ENCODE data around the gene UGT2B15.
"Not testable (repeated sequence)": the region's sequence is repeated elsewhere in the genome, so short reads cannot be mapped to it uniquely, and the experiment has no call there.

Gene UGT2B15

DNA sequence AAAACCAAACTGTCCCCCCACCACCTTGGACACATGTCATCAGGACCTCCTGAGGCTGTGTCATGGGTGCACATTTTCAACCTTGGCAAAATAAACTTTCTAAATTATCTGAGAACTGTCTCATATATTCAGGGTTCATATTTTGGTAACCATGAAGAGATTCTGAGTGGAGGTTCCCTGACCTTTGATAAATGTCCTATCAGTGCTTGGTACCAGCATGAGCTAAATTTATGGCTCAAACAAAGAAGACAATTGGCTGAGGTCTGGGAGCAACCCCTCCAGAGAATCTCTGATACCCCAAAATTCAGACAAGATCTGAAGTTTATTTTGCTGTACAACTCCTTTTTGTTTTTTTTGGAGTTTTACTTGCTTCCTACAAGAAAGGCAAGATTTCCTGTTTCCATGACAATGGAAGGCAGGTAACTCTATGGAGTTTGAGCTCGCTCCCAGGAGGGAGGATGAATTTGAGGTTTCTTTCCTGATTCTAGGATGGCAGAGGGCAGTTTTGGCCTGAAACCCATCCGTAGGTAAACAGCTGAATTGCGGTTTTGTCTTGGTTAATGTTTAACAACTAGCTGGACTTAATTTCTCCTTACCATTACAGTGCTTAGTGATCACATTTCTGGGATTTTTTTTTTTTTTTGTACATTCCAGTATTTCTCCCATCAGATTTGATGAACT is 14.5 kb downstream of the UGT2B15 start:
- no peak for DNase-seq

DNA sequence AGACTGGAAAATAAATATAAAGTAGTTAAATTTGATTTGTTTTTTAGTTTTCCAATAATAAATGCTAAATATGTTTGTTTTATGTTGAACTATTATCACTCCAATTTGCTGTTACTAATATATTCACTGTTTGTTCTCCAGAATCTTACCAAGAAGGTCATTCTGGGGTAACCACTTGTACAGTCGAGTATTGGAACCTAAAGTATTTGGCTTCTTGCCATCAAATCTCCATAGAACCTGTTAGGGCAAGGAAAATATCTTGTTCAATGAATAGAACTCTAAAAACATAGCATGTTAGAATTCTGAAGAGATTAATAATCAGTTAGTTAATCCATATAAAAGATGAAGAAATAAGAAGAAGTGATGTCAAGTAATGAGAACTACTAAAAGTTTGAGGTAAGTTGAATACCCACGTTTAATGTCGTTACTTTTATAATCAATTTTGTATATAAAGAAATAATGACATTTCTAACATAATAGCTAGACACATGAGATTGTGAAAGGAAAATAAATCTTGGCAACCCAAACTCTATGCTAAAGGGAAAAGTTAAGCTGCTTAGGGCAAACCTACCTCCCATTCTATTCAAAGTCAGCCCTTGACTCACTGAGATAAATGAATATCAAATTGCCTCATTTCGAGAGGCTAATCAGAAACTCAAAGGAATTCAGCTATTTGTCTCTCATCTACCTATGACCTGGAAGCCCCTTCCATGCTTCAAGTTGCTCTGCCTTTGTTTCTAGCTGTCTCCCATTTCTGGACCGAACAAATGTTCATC is 15.3 kb downstream of the UGT2B15 start:
- DNase-seq = no peak

DNA sequence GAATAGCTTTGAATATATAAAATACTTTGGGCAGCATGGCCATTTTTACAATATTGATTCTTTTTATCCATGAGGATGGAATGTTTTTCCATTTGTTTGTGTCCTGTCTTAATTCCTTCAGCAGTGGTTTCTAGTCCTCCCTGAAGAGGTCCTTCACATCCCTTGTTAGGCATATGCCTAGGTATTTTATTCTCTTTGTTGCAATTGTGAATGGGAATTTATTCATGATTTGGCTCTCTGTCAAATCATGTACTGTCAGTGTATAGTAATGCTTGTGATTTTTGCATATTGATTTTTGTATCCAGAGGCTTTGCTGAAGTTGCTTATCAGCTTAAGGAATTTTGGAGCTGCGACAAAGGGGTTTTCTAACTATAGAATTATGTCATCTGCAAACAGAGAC is 18.5 kb downstream of the UGT2B15 start:
- no peak for DNase-seq

DNA sequence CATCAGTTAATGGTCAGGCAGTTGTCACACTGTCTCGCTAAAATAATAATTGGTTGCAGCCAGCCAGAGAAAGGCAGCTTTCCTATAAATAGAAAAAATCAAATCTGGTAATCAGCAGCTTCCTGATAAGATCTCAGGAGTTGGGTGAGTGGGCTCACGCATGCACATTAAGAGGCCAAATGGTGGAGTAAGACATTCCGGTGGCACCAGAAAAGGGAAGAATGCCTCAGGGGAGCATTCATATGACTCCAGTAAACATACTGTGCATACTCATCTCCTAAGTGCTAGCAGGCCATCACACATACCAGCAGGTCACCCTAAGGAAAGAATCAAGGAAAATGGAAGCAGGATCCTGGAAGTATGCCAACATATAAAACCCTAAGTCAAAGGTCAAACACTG is 40.1 kb downstream of the UGT2B15 start:
- no peak for DNase-seq

DNA sequence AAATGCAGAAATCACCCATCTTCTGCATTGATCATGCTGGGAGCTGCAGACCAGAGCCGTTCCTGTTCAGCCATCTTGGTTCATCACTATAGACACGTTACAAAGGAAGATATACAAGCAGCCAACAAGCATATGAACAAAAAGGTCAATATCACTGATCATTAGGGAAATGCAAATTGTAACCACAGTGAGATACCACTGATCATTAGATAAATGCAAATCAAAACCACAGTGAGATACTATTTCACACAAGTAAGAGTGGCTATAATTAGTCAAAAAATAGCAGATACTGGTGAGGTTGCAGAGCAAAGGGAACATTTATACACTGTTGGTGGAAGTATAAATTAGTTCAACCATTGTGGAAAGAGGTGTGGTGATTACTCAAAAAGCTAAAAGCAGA is 47.7 kb downstream of the UGT2B15 start:
- DNase-seq = not testable (repeated sequence)

DNA sequence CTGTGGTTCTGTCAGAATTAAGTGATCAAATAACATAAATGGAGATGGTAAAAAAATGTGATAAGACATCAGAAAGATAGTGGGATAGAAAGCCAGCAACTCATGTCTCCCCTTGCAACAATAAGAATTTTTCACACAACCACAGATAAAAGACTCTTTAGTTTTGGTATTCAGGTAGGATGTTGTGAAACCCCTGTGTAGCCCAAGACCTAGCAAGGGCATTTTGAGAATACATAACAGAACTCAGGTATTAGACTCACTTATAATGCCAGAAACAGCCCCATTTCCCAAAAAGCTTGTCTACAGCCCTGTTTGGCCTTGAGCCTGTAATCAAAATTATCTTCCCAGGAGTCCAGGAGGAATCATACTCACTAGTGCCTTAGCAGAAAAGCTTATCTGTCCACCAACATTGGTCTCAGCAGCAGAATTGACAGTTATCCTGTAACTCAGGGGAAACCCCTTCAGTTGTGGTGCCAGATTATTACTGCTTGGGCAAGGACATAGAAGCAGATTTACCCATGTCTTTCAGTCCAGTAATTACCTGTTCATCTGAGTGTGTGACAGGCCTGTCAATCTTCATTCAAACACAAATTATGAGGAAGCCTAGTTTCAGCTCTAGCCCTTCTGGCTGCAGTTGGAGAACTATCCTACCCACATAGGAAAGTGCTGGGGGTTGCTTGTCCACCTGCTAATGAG is 53.3 kb downstream of the UGT2B15 start:
- DNase-seq = no peak

DNA sequence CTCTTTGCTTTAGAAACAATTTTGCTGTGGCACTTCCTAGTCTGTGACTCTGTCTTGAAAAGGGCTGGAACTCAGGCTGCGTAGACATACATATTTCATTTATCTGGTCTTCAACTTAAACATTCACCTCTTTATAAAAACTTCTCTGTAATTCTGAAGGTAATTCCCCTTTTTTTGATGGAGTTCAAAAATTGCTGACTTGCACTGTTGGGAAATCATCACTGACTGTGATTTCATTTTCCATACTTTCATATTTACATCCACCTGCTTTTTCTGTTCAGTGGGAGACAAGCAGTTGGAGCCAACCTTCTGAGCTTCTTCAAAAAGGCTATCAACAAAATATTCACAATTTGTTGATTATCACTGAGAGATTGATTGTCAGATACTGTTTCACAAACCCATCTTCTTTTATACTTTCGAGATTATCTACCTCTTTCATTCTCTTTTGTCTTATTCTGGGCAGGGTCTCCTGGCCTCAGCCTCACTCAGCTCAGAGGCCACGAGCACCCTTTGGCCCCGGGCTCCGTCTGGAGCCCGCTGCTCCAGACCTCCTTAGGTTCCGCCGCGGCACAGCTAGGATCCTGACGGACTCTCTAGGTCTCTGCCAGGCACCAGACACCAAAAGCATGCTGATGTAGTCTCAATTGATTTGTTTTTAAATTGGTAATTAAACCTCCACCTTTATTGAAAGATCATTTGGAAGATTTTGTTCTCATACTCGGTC is 54.6 kb downstream of the UGT2B15 start:
- DNase-seq = no peak

DNA sequence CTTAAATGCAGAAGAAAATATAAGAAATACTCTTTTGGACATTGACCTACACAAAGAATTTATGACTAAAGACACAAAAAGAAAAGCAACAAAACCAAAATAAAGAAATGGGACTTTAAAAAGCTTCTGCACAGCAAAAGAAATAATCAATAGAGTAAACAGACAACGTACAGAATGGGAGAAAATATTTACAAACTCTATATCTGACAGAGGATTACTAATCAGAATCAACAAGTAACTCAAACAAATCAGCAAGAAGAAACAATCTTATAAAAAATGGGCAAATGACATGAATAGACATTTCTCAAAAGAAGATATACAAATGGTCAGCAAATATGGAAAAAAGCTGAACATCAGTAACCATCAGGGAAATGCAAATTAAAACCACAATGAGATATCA is 56.7 kb downstream of the UGT2B15 start:
- DNase-seq = no peak

DNA sequence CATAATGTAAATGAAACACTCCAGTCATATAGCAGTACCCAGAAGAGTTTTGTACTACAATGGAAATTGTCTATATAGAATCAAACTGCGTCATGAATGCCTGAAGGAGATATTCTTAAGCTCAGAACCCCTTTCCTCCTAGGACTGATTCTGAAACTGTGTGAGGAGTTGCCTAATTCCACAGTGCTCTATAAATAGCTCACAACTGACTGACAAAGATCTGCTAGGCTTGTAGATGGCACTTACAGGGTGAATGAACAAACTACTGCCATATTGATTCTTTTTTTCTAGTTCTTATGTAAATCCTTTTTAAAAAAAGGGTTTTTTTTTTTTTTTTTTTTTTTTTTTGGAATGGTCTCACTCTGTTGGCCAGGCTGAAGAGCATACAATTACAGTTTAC is 64.2 kb downstream of the UGT2B15 start:
- DNase-seq = no peak

DNA sequence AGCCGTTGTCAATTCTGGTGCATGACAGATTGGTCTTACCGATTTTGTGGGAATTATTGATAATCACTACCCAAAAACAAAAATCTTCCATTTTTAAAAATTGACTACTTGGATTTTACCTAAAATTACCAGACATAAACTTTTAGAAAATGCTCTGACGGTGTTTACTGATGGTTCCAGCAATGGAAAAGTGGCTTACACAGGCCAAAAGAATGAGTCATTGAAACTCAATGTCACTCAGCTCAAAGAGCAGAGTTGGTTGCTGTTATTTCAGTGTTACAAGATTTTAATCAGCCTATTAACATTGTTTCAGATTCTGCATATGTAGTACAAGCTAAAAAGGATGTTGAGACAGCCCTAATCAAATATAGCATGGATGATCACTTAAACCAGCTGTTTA is 71.3 kb downstream of the UGT2B15 start:
- DNase-seq = no peak

DNA sequence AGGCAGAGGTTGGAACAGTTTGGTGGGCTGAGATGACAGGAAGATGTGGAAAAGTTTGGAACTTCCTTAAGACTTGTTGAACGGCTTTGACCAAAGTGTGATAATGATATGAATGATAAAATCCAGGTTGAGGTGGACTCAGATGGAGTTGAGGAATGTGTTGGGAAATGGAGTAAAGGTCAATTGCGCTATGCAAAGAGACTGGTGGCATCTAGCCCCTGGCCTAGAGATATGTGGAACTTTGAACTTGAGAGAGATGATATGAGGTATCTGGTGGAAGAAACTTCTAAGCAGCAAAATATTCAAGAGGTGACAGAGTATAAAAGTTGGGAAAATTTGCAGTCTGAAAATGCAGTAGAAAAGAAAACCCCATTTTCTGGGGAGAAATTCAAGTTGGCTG is 73.0 kb downstream of the UGT2B15 start:
- no peak for DNase-seq
